Right renal cortex interstitium (tissue), 3 donors: ENCODE measurements around the gene SGCG. TPM values are rescaled to one million over a fixed set of nuclear protein-coding genes. Genes with fewer than 3 reads are reported as not detected.

Experiments
- DNase-seq, 3 donors: peaks; one replicate each; pipeline ENCODE4 v3.0.0-alpha.2; 2013; ENCODE audit warnings: low read depth in 3 of 3, low spot score in 2 of 3
- polyA plus RNA-seq, 3 donors: library from polyadenylated mRNA; unstranded; fragments of 120-200 nt; gene quantifications; one replicate each; pipeline ENCODE4 v1.2.1, GENCODE V29; 2013; ENCODE audit not compliant: insufficient read length in 3 of 3

The SGCG gene
- polyA plus RNA-seq, 3 donors = 3.8 to 5.1 (median 5.1) TPM

GRCh38 chr13:23323946-23324709, 143.3 kb downstream of the SGCG start:
- DNase-seq = no peak

DNA sequence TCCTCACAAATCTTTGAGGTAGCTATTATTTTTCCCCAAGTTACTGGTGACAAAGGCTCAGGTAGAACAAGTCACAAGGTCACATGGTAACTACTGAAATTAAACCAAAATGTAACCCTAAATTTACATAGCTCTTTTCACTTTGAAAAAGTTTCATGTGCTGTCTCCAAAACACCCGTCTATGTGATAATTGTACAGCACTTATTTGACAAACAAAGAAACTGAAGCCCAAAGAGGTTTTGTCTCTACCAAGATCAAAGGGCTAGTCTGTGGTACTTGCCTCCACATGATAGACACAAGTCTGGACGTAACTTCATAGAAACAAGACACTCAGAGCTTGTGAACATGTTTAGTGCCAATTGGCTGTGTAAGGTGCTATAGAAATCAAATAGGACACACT, 144.4 kb downstream of the SGCG start:
- DNase-seq = no peak

DNA sequence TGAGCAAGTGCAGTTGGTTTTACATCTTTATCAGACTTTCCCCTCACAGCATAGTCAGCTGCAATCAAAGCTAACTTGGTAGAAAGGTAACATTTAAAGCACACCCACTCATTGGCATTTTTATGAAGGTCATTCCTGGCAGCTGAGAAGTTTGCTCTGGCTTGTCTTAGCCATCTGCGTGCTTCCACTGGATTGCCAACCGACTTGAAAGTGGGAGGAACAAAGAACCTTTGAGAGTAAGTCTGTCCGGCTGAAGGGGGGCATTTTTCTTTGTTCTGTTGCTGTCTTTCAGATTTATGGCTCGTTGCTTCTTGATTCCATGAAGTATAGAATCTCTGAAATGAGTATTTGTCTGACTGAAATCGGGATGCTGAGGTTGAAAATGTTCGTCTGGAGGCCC, 149.6 kb downstream of the SGCG start:
- DNase-seq = no peak

DNA sequence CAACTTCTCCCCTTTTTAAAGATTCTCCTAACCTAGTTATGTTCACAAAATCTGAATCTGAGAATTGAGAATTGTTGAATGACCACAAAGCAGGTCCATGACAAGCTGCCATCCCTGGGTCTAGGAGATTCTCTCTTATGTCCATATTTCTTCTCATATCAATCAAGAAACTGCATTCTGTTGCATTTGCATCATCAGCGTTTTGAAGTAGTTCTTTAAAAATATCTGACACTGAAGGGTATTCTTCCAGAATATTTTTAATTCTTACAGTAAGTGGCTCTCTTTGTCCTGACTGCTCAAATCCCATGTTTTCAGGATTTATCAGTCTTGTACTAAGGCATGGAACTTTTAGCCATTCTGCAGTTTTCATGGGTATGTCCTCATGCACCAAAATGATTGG, 158.4 kb downstream of the SGCG start:
- no peak for DNase-seq

DNA sequence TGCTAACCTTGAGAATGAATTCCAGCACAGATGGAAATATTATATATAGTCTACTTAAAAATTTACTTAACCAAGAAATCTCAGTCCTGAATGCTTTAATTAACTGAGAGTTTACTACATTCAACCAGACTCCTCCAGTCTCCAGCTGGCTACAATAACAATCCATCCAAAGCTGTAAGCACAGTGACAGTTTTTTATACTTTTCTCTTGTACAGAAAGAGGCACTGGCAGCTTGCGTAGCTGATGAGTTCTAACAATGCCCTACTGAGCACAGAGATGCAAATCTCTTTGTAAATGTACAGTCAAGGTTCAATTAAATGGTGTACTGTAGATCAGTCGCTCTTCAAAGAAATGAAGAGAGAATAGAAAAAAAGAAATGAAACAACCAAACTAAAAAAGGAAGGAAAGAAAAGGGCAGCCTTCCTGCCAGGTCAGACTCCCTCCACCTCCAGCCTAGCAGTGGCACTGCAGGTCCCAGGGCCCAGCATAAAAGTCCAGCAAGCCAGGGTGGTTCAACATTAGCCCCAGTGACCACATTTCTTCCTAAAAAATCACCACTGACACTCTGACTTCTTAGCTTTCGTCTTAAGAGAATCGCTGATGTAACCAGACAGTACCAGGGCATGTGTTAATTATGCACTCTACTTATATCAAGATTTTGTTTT, 164.3 kb downstream of the SGCG start:
- no peak for DNase-seq

DNA sequence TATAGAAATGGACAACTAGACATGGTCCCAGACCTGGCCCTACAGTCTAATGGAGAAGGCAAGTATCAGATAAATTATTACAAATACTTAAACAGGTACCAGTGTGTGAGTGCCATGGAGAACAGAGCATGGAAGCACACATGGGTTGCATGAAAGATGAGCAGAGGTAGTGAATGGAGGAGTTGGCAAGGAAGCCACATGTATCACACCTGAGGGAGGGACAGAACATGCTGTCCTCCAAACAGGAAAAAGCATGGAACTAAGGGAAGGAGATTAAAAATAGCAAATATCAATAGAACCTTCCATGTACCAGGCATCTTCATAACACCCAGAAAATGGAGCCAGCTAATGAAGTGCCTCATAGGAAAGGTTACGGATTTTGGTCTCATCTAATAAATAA, 166.8 kb downstream of the SGCG start:
- DNase-seq = no peak

DNA sequence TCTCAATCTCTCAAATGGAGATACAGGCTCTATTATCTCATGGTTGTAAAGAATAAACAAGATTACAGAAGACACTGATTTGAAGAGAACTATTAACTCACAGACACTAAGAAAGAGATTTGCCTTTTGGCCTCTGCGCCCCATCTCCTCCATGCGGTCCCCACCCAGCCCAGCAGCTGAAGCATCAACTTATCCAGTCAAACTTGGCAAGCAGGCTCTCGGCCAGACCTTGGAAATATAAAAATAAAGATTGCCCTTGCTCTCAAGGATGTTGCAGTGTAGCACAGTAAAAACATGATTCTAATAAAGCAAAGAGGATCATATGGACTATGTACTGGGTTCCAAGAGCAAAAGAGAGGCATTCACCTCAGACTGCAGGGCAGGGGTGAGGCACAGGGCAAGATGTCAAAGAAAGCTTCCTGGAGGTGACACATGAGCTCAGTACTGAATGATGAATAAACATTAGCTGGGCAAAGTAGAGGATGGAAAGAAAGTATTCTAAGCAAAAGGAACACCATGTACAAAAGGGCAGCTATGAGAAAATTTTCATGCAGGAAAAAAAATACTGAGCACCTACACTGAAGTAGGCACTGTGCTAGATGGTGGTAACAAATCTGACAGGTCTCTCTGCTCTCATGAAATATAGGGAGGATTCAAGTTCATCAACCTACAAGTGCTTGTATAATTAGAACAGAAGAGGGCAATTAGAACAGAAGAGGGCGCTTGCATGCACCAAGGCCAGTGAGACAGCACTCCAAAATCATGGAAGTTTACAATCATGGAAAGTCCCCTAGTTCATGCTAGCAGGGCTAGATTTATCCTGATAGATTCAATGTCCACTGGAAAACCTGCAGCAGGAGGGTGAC, 167.7 kb downstream of the SGCG start:
- DNase-seq = no peak

DNA sequence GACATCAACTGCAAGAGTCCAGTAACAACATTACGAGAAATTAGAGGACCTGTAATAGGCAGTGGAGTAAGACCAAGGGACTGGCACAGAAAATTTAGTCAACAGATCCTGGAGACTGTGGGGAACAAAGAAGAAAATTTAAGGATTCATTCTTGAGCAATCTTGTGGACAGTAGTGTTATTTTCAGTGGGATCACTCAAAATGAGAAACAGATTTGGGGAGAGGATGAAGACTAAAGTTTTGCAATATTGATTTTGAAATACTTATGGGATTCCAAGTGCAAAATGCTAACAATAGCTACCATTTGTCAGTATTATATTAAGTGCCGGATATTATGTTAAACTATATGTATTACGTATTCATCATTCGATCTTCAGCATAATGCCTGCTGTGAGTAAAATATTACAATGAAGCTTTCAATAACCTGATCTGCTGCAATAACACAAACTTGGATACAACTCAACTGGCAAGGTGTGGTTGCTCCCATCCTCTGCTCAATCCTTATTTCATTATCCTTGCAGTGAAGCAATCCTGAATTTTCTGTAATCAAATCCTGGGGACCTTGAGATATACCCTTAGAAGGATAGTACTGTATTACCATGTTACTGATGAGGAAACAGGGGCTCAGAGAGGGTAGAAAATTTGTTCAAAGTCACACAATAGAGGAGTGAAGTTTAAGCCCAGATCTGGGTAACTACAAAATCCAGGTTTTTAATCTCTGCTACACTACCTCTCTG, 168.6 kb downstream of the SGCG start:
- no peak for DNase-seq

DNA sequence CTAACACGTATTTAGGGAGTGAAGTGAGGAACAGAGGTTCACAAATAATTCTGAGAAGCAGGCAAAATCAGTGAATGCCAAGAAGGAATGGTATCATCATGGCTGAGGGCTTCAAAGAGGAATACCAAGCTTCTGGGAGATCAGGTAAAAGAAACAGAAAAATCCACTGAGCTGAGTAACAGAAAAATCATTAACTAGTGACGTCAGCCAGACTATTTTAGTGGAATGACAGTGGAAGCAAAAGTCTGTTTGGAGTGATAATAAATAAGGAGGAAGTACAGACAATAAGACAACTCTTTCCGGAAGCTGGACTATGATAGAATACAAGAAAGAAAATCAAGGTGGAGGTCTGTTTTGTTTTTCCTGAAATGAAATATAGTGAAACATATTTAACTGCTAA, 169.2 kb downstream of the SGCG start:
- DNase-seq = no peak

DNA sequence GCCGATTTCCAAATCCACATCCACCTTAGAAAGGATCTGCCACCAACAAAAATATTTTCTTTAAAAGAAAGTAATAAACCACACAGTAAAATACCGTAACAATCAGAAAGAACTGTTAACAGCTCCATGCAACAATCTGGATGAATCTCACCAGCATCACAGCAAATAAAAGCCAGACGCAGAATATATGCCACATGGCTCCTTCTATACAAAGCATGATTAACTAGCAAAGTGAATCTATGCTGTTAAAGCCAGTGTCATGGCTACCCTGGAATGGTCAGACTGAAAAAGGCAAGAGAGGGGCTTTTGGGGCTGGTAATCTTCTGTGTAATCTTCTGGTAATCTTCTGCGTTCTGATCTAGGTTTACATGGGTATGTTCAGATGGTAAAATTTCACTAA, 171.4 kb downstream of the SGCG start:
- DNase-seq = no peak

DNA sequence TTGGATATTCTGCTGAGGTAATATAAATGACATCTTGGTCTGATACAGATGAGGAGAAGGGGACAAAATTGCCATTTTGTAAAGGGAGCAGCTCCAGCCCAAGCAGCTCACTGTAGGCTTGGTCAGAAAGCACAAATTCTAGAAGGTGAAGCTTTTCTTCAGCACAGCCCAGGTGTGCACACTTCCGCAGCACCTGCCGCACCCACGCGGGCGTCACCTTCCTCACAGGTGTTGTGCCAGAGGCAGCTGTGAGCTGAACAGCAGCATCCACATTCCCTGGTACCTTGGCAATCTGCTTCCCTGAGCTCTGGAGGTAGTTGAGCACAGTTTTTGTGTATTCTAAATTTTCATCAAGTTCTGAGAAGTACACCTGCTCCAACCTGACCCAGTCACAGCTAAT, 173.7 kb downstream of the SGCG start:
- DNase-seq = no peak

GRCh38 chr13:23356368-23356767, 175.6 kb downstream of the SGCG start:
- no peak for DNase-seq

DNA sequence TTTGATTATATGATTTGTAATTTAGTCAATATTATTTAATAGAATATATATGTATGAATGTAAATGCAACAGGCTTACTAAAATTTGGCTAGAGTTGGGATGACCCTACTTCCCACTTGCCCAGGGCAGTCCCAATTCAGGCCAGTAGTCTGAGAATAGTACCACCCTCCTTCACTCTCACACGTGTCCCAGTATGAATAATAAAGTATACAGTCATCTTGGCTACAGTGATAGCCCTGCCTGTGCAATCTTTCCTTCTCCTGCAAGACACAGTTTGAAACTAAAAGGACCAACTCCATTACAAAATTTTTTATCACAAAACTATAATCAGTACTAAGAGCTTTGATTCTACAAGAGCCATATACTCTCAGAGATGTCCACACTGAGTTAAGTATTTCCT, 176.6 kb downstream of the SGCG start:
- no peak for DNase-seq

- DNase-seq = no peak
These were observed 179.1 kb downstream of the SGCG start for GRCh38 chr13:23359882-23360281.

GRCh38 chr13:23365652-23366051, 184.9 kb downstream of the SGCG start:
- no peak for DNase-seq

DNA sequence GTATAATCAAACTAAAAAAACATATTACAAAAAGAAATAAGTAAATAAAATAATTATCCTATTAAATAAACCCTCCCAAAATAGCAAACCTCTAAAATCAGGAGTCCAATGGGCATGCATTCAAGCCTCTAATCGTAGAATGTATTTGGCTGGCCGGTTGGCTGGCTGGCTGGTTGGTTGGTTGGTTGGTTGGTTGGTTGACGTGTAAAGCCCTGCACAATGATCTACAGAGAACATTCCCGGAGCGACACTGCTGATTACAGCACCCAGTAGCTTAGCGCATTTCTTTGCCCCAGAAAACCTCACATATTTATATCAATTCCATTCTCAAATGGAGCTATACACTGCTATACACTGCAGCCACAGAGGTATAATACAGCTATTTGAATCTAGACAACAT, 187.1 kb downstream of the SGCG start:
- no peak for DNase-seq

DNA sequence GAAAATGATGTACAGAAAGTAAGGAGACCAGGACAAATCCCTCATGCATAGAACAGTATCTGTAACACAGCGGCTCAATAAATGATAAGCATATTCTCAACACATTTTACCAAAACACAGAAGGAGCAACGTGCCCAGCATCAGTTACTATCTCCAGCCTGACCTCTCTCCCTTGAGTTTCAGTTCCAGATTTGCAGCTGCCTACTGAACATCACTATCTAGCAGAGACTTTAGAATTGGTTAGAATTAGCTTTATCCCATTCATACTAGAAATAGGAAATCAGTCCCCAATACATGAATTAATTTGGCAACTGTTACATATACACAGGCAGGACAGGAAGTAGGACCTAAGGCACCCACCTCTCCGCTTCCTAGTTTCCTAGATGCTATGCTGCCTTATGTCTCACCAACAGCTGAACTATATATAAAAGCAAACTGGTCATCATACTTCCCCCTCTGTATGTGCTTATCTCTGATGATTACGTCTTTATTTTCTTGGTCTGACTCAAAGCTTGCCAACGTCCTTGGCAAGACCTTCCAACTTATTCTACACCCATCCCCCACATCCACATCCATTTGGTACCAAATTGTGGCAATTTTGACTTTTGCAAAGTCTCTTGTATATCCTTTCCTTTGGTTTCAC, 191.6 kb downstream of the SGCG start:
- no peak for DNase-seq
